GM10248 (cell line): ENCODE results near the gene GALNS.
"Not testable (repeated sequence)": the region's sequence is repeated elsewhere in the genome, so short reads cannot be mapped to it uniquely, and the experiment has no call there.

ENCODE experiments used
- CTCF ChIA-PET: fragments of 300-600 bp; sonication (Branson Sonifier 250); formaldehyde crosslinking; extraction: SDS; loops from one replicate; lab custom pipeline; 2021; ENCODE audit warnings: antibody characterized with exemption; lab: Yijun Ruan, JAX
- POLR2A ChIA-PET: fragments of 350-650 bp; sonication (Branson Sonifier 250); formaldehyde crosslinking; extraction: SDS; loops from one replicate; lab custom pipeline; 2020; ENCODE audit warnings: antibody characterized with exemption; lab: Yijun Ruan, JAX
- DNase-seq: peaks from one replicate; pipeline ENCODE4 v3.0.0; 2012; ENCODE audit errors: extremely low spot score
- CTCF ChIP-seq: IDR thresholded peaks from 2 replicates; pipeline ENCODE4 v1.5.1; 2012; ENCODE audit warnings: mild to moderate bottlenecking, low read depth; ENCODE audit errors: extremely low read depth, missing control alignments, control extremely low read depth

Gene GALNS

GRCh38 chr16:88790312-88791211, 66.2 kb downstream of the GALNS start:
- no peak for TF ChIP-seq CTCF
- no peak for DNase-seq
- ChIA-PET CTCF (no interaction called here), POLR2A (no interaction called here)

GRCh38 chr16:88789594-88789993, 67.2 kb downstream of the GALNS start:
- TF ChIP-seq CTCF, result no peak
- no peak for DNase-seq
- CTCF ChIA-PET, result interaction anchor here (1.9 kb wide), 1 partner anchor 52 kb away, joined by 5 read pairs; no protein-coding TSS in a partner anchor
- POLR2A ChIA-PET, result no interaction called here

- CTCF ChIA-PET, result interaction anchor here (1.0 to 1.9 kb wide), 2 partner anchors 51 to 69 kb away, joined by 3 to 5 read pairs; no protein-coding TSS in a partner anchor
- POLR2A ChIA-PET, DNase-seq: not testable (repeated sequence)
Measured at GRCh38 chr16:88788749-88789148, 68.0 kb downstream of the GALNS start.

- ChIA-PET CTCF (interaction anchor here (1.0 to 1.9 kb wide), 5 partner anchors 11 to 70 kb away, joined by 3 to 7 read pairs (median 5); no protein-coding TSS in a partner anchor), POLR2A (no interaction called here)
- no peak for DNase-seq
- TF ChIP-seq CTCF, result no peak
Measured at GRCh38 chr16:88787579-88788314, 69.0 kb downstream of the GALNS start.

- ChIA-PET POLR2A (interaction anchor here (1.0 kb wide), 2 partner anchors 12 to 66 kb away, joined by 3 to 5 read pairs; no protein-coding TSS in a partner anchor), CTCF (interaction anchor here (2.7 to 7.8 kb wide), 3 partner anchors 15 to 49 kb away, joined by 15 to 80 read pairs (median 74); no protein-coding TSS in a partner anchor)
- peak; percentile 97 for TF ChIP-seq CTCF
- DNase-seq, result peak; percentile 86
Measured at GRCh38 chr16:88785106-88785924, 71.4 kb downstream of the GALNS start, which contains the start of gene PIEZO1. TSS of gene PIEZO1 (minus strand) at chr16:88785220. CDS start at chr16:88784964, 256 bp downstream.

GRCh38 chr16:88784856-88785105, 72.0 kb downstream of the GALNS start:
- ChIA-PET CTCF (interaction anchor here (0.9 to 7.8 kb wide), 5 partner anchors 15 to 48 kb away, joined by 3 to 80 read pairs (median 15); no protein-coding TSS in a partner anchor), POLR2A (interaction anchor here (1.0 kb wide), 2 partner anchors 11 to 65 kb away, joined by 3 to 5 read pairs; no protein-coding TSS in a partner anchor)
- TF ChIP-seq CTCF, result no peak
- no peak for DNase-seq
